Stimulated activated CD4-positive, alpha-beta T cell treated with anti-CD3 and anti-CD28 coated beads, Interleukin-2, amount 100 ng/mL, for 24 hours (primary cell): ENCODE measurements around the gene HELB.

Experiments used
- DNase-seq, 2 donors: peaks; one replicate each; pipeline ENCODE4 v3.0.0-alpha.2; 2020

The HELB gene

GRCh38 chr12:66301944-66302826 is at the start of gene HELB:
TSS of gene HELB (plus strand) at chr12:66302493. CDS start at chr12:66302604, 111 bp downstream.
- peak; percentile 98 to 99 for DNase-seq

- no peak for DNase-seq
Measured at GRCh38 chr12:66252771-66253170, 49.5 kb upstream of the HELB start.

- no peak for DNase-seq
Measured at GRCh38 chr12:66255737-66256136, 46.6 kb upstream of the HELB start.

- no peak for DNase-seq
Measured at GRCh38 chr12:66258011-66258410, 44.3 kb upstream of the HELB start.

- no peak for DNase-seq
Measured at GRCh38 chr12:66262737-66263136, 39.6 kb upstream of the HELB start.

GRCh38 chr12:66268562-66268961 is 33.7 kb upstream of the HELB start:
- DNase-seq, result no peak

- no peak for DNase-seq
Measured at GRCh38 chr12:66269142-66269541, 33.2 kb upstream of the HELB start.

- peak in 1 of 2 donors; percentile 13 for DNase-seq
Measured at GRCh38 chr12:66269757-66270383, 32.4 kb upstream of the HELB start.

- DNase-seq, result no peak
Measured at GRCh38 chr12:66270613-66271012, 31.7 kb upstream of the HELB start.

- no peak for DNase-seq
Measured at GRCh38 chr12:66272650-66273049, 29.6 kb upstream of the HELB start.

GRCh38 chr12:66273147-66273546 is 29.1 kb upstream of the HELB start:
- DNase-seq, result no peak

GRCh38 chr12:66275040-66275439 is 27.3 kb upstream of the HELB start:
- no peak for DNase-seq

- DNase-seq, result peak; percentile 30 to 35
Measured at GRCh38 chr12:66279123-66279712, 23.1 kb upstream of the HELB start.

- no peak for DNase-seq
Measured at GRCh38 chr12:66280561-66280960, 21.7 kb upstream of the HELB start.

GRCh38 chr12:66282244-66282643 is 20.0 kb upstream of the HELB start:
- no peak for DNase-seq

- DNase-seq, result no peak
Measured at GRCh38 chr12:66287275-66287674, 15.0 kb upstream of the HELB start.

GRCh38 chr12:66288121-66288520 is 14.2 kb upstream of the HELB start:
- peak; percentile 22 to 48 for DNase-seq

GRCh38 chr12:66289485-66289884 is 12.8 kb upstream of the HELB start:
- DNase-seq, result no peak

- DNase-seq, result no peak
Measured at GRCh38 chr12:66290716-66291200, 11.5 kb upstream of the HELB start.

GRCh38 chr12:66296176-66296683 is 6.1 kb upstream of the HELB start:
- DNase-seq, result no peak

- DNase-seq, result no peak
Measured at GRCh38 chr12:66297080-66297479, 5.2 kb upstream of the HELB start.

GRCh38 chr12:66297923-66298322 is 4.4 kb upstream of the HELB start:
- DNase-seq, result no peak

GRCh38 chr12:66302827-66303169 is 505 bp downstream of the HELB start:
- no peak for DNase-seq
